ELF-1 (cell line): ENCODE data around the gene PDE11A.
A peak's percentile ranks its signal among the peaks of the same experiment; 100 is the strongest.
"Not testable (repeated sequence)": the region's sequence is repeated elsewhere in the genome, so short reads cannot be mapped to it uniquely, and the experiment has no call there.

Source experiments
- DNase-seq: peaks from one replicate; pipeline ENCODE4 v3.0.0-alpha.2; 2016; ENCODE audit warnings: low read depth, low spot score

Gene PDE11A

DNA sequence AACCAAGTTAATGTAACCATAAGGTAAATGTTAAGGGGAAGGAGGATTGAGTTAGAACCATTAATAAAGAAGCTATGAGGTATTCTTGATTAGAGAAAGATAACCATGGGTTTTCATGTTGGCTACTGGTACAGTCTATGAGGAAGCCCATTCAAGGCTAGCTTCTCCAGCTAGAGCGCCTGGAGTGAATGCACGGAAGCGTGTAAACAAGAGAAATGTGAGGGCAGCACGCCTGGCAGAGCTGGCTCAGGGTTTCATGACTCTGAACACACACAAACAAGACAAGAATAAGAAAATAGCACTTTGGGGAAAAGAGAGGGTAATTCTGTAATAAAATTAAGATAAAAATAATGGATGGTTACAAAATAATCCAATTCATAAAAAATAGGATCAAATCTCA is 255.3 kb downstream of the PDE11A start:
- DNase-seq, result no peak

- no peak for DNase-seq
Measured at GRCh38 chr2:177816766-177817165, 255.8 kb downstream of the PDE11A start.

DNA sequence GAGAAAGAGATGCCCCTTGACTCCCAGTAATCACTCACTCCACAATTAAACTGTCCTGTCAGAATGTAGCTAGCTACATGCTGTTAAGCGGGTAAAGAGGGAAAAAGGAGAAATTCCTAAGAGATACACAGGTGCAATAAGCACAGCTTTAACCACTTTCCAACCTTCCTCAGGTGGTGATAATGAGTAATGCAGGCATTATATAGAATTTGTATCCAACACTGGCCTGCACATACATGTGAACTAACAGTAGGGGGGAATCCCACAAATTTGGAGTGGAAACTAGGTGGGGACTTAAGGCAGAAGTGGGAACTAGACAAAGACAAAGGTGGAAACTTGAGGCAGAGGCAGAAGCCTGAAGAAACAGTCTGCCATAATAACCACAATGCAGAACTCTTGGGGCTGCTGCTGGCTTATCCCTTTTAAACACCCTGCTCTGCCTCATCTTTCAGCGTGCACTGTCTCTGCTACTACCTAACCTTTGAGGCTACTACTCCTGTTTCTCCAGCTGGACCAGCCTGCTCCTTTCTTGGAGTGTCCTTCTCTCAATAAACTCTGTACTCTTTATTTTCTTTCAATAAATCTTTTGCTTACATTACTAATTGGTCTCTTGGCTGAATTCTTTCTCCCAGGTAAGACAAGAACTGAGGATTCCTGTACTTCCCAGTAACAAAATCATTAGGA is 259.7 kb downstream of the PDE11A start:
- no peak for DNase-seq

DNA sequence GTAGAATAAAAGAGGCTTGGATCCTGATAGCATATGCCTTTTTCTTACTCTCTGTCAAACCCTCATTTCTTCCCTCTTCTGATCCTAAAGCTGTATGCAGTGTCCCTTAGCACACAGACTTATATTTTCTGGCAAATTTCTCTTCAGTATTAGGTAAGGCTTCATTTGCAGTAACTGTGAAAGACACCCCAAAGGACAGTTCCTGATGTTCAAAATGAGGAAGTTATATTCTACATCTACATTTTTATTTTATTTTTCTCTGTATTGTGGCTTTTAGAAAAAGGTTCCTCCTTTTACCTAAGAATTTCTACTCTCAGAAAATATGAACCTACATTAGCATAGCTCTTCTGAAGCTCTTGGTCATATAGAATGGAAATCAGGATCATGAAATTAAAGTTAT is 261.7 kb downstream of the PDE11A start:
- no peak for DNase-seq

- DNase-seq, result no peak
Measured at GRCh38 chr2:177808984-177809809, 263.4 kb downstream of the PDE11A start.

GRCh38 chr2:177806025-177806424 is 266.6 kb downstream of the PDE11A start:
- no peak for DNase-seq

- peak; percentile 18 for DNase-seq
Measured at GRCh38 chr2:177799531-177799930, 273.0 kb downstream of the PDE11A start.

GRCh38 chr2:177797808-177798207 is 274.8 kb downstream of the PDE11A start:
- DNase-seq, result peak; percentile 19

- DNase-seq, result no peak
Measured at GRCh38 chr2:177796654-177797415, 275.7 kb downstream of the PDE11A start.

- DNase-seq, result no peak
Measured at GRCh38 chr2:177796011-177796410, 276.6 kb downstream of the PDE11A start.

- DNase-seq, result not testable (repeated sequence)
Measured at GRCh38 chr2:177785143-177785542, 287.4 kb downstream of the PDE11A start.

- DNase-seq, result no peak
Measured at GRCh38 chr2:177784745-177785067, 287.9 kb downstream of the PDE11A start.

GRCh38 chr2:177783835-177784744 is 288.5 kb downstream of the PDE11A start:
- no peak for DNase-seq

DNA sequence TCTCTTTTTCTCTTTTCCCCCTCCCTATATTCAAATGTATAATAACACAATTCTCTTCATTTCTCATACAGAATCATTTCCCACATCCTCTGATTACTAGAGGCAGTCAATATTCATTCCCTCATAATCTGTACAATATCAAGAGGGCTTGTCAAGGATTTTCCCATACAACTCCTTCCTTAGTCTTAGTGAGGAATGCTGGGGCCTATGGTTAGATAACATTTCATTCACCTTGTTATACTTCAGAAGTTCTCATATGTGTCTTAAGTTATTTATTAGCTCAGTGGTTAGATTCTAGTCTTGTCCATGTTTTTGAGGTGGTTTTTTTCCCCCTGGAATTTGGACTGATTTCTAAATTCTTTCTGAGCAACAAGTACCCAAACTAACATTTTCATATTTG is 289.5 kb downstream of the PDE11A start:
- no peak for DNase-seq

DNA sequence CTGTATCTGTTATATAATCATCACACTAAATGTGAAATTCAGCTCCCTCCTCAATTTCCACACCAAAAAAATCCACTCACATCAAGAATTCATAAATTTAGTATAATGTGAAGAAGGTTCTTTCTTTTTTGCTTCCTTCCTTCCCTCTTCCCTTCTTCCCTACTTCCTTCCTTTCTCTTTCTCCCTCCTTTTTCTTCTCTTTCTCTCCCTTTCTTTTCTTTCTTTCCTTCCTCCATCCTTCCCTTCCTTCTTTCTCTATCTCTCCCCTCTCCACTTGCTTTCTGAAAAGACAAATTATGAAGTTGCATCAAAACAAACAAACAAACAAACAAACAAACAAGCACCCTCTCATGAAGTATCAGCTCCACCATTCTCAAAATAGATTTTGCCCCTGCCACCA is 290.0 kb downstream of the PDE11A start:
- DNase-seq, result no peak

- DNase-seq, result no peak
Measured at GRCh38 chr2:177778472-177778871, 294.1 kb downstream of the PDE11A start.

DNA sequence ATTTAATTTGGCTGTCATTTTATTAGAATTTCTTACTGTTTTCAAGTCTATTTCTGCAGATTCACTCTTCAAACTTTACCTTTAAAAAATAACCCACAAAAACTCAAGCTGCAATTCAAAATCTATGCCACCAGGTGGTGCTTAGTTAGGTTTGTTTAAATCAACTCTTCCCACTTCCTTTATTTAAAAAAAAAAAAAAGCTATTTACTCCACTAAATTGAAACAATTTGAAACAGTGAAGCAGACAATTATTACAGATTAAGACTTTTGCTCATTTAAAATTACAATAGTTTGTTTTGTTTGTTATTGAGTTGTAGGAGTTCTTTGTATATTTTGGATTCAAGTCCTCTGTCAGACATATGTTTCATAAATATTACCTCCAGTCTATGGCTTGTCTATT is 300.0 kb downstream of the PDE11A start:
- peak; percentile 21 for DNase-seq

DNA sequence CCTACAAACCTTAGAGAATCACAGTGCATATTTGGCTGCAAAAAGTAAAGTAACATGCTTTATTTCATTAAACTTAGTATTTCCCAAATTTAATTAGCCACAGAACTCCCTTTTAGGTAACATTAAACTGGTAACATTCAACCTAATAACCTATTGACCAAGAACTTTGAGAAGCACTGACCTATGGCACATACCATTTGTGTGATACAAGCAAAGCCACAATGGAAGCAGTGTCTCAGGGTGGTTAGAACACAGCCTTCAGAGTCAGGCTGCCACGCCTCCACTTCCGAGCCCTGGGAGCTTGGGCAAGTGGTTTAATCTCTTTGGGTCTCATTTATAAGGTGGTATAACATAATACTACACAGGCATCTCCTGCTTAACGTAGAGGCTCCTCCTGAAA is 301.4 kb downstream of the PDE11A start:
- DNase-seq, result no peak

DNA sequence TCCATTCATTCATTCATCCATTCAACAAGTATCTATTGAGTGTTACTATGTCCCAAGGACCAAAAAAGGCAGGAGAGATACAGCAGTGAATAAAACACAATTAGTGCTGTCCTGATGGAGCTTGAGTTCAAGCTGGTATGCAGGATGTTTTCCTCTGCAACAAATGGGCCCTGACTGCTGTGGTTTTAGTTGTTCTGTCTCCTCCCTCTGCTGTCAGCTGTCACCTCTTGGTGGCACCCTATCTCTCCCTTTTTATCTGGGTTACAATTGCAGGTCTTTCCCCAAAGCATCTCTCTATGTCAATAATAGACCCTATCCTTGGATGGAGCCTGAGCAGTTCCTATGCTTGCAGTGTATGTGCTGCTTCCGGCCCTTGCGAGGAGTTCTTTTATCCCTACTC is 304.8 kb downstream of the PDE11A start:
- DNase-seq, result no peak

DNA sequence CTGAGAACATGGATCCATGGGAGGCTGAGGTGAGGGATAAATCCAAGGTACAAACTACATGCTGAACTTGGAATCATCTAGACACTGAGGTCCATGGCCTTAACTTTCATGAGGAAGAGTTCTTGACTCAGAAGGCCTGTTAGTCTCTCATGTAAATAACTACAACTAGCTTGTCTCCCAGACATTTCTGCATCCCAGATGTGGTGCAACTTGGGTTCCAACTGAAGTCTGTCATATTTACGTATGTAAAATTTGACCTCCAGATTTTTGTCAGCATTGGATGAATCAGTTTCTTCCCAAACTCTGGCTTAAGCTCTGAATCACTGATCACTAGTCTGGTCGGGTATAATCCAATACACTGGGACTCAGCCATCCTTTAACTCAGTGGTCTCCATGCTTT is 306.9 kb downstream of the PDE11A start:
- DNase-seq, result no peak

- peak; percentile 88 for DNase-seq
Measured at GRCh38 chr2:177763531-177764265, 308.9 kb downstream of the PDE11A start.
